ENCODE measurements around the gene PPARA.
"Not testable (repeated sequence)": the region's sequence is repeated elsewhere in the genome, so short reads cannot be mapped to it uniquely, and the experiment has no call there.

Gene PPARA

DNA sequence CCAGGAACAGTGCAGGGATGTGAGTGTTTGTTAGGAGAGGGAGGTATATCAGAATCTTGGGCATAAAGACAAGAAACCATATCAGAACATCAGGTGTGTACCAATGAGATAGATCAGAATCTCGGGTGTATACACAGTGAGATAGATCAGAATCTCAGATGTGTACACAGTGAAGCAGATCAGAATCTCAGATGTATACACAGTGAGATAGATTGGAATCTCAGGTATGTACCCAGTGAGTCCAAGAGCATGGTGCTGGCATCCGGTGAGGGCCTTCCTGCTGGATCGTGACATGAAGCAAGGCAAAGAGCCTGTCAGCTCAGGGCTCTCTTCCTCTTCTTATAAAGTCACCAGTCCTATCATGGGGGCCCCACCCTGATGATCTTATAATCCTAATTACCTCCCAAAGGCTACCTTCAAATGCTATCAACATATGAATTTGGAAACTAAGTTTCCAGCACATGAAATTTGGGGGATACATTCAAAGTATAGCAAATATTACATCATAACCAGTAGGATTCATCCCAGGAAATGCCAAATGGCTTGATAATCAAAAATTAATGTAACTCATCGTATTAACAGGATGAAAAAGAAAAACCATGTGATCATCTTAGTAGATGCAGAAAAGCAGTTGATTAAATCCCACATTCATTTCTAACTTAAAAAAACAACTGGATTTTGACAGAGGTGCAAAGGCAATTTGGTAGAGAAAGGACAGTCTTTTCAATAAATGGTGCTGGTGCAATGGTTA, 28.6 kb downstream of the PPARA start:
- no peak for DNase-seq

DNA sequence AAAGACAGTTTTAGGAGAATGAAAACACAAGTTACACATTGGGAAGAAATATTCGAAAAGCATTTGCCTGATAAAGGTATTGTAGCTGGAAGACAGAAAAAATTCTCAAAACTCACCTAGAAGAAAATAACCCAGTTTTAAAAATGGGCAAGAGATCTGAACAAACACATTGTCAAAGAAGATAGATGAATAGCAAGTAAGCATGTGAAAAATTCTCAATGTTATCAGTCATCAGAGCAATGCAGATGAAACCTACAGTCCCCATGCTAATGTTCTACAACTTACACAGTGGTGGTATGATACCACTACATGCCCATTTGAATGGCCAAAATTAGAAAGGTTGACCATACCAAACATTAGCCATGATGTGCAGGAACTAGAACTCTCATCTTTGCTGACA, 29.4 kb downstream of the PPARA start:
- DNase-seq = no peak

DNA sequence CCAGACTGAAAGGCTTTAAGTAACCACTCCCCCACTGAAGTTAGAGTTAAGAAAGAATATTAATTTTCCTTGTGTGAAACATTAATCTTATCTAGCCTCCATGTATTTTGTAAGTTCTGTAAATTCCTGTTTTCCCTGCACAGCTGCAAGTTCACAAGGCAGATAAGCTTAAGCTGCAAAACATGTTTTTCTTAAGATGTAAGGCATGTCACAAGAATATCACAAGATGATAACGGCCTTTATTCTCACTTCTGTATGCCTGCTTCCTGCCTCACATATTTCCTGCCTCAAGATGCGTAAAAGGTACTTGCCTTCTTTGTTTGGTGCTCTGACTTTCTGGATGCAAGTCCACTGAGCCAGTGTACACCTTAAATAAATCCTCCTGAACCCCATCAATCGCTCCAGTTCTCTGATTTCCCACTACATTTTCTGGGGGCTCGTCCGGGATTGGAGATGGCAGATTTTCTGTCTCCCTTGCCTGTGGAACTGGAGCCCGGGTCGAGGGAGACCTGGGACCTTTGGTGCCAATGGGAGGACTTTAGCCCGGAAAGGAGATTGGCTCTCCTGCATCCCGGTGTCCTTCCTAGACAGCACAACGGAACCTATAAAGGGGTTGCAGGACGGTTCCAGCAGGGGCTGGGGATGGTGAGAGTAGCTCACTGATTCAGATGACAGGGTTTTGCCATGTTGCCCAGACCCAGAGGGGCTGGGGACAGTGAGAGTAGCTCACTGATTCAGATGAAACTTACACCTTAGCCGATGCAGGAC, 30.2 kb downstream of the PPARA start:
- DNase-seq = no peak

DNA sequence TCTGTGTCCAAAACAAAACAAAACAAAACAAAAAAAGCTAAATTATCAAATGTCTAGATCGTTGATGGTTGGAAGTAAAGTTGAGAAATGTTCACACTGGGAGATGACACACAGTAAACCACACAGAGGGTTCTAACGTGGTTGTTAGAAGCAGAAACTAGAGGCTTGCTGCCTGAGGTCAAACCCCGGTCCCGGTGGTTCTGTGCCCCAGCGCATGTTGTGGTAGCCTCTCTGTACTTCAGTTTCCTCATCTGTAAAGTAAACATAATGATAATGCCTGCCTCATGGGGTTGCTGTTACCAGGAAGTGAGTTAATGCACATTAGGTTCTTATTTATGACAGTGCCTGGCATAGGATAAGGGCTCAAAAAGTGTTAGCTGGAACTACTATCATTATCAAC, 33.4 kb downstream of the PPARA start:
- no peak for DNase-seq

DNA sequence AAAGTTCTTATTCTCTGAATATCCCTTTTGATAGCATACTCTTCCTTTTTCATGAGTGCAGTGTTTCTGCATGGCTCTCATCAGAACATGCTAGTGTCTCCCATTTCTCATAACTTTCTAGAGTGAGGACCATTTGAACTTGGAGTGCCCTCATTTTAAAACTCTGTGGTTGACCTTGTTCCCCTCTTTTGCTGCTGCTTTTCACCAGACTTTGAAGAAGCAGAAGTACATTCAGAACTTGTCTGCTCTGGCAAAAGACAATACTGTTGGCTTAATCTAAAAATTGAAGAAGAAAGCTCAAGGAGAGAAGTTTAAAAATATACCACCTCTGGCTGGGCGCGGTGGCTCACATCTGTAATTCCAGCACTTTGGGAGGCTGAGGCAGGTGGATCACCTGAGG, 35.0 kb downstream of the PPARA start:
- no peak for DNase-seq

DNA sequence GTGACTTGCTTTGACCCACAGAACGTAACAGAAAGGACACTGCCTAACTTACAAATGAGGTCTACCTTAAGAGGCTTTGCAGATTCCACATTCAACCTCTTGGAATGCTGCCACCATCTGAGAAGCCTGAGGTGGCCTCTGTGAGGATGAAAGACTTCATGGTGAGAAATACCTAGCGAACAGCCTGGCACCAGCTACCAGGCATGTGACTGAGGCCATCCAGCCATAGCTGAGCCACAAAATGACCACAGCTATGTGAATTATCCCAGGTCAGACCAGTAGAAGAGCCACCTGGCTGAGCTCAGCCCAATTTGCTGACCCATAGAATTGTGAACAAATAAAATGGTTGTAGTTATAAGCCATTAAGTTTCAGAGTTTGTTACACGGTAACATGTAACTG, 37.5 kb downstream of the PPARA start:
- DNase-seq = no peak

DNA sequence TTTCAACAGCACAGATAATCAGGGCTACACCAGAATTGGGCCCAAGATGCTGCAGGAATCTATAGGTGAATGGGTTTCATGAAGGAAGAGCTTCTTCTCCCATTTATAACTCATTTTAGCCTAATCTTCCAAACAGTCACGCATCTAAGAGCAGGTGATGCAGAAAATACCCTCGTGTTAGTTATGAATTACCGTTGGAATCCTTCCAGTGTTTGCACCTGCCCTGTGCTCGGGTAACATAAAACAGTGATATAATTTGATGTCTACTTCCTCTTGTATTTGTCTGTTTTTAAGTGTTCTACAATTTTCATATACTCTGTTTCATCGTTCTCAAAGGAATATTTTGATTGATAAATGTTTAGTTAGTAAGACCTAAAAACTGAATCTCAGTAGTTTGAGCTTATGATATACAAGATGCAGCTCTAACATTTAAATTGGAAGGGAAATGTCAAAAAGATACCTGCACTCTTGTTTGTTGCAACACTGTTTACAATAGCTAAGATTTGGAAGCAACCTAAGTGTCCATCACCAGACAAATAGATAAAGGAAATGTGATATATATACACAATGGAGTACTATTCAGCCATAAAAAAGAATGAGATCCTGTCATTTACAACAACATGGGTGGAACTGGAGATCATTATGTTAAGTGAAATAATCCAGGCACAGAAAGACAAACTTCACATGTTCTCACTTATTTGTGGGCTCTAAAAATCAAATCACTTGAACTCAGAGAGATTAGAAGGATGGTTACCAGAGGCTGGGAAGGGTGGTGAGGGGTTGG, 42.1 kb downstream of the PPARA start:
- DNase-seq = no peak

DNA sequence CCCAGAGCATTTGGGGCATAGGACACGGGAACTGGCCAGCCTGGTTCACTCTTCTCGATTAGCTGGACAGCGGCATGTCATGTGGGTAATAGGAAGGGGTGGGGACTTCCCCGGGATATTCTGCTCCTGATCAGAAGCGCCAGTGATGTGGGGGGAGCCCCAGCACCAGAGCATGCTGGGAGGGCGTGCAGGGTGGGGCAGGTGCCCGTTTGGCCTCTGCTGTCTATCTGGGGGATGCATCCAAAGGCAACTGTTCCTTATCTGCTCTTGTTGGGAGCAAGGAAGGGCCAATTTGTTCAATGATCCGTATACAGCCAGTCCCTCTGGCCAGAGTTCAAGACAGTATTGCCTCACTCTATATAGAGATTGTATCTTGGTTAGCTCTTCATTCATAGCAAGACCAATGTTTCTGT, 43.6 kb downstream of the PPARA start:
- DNase-seq = no peak

DNA sequence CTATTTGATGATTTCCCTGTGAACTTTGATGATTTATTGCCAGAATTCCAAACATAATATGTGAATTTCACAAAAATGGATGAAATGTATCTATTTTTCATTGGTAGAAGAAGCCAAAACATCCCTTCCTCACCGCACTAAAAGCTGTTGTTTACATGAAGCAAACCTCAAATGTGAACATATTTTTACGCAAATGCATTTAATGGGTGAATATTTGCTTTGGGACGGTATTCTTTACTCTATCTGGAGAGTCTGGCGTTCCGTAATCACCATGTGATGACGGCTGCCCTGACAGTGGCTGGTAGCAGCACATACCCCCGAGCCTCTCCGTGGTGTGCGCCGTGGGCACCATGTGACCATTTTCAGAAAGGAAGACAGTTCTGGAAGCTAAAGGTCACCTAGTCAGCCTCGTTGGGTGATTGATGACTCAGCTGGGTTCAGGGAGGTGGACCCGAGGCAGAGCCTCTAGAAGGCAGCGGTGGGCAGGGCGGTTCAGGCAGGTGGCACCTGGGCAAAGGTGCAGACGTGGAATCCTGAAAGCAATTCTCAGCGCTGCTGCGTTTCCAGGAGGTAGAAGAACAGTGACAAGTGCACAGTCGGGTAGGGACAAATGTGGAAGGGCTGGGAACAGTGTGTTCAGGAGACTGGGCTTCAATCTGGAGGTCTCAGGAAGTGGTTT, 45.3 kb downstream of the PPARA start:
- DNase-seq = no peak

DNA sequence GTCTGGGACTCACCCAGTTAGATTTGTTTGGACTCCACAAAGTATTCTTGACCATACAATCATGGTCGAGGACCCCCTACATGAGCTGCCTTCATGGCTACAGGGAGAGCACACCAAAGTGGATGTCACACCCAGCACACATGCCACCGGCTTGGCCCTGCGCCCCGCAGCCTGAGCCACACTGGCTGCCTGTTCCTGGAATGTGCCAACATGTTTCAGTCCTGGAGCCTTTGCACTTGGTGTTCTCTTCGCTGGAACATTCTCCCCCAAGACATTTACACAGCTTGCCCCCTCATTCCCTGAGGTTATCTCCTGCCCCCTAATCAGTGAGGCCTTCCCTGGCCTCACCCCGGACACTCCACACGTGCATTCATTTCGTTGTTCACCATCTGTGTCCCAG, 46.0 kb downstream of the PPARA start:
- DNase-seq = no peak

DNA sequence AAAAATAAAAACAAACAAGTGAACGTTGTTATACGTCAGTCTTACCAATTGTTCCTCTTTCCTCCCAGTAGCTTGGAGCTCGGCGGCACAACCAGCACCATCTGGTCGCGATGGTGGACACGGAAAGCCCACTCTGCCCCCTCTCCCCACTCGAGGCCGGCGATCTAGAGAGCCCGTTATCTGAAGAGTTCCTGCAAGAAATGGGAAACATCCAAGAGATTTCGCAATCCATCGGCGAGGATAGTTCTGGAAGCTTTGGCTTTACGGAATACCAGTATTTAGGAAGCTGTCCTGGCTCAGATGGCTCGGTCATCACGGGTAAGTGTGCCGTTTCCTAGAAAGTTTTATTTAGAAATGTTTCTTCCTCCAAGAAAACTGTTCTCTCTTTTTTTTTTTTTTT, 47.9 kb downstream of the PPARA start:
- DNase-seq = no peak

DNA sequence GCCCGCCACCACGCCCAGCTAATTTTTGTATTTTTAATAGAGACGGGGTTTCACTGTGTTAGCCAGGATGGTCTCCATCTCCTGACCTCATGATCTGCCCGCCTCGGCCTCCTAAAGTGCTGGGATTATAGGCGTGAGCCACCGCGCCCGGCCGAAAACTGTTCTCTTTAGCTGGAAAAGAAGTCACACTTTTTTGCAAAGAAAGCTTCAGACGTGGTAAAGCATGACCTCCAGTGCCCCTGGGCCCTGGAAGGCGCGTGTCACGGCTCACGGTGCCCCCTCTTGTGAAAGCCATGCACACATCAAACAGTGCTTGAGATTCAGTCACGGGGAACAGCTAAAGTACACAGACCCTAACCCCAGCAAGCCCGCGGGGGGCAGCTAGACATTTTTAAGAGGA, 48.5 kb downstream of the PPARA start:
- DNase-seq = not testable (repeated sequence)

DNA sequence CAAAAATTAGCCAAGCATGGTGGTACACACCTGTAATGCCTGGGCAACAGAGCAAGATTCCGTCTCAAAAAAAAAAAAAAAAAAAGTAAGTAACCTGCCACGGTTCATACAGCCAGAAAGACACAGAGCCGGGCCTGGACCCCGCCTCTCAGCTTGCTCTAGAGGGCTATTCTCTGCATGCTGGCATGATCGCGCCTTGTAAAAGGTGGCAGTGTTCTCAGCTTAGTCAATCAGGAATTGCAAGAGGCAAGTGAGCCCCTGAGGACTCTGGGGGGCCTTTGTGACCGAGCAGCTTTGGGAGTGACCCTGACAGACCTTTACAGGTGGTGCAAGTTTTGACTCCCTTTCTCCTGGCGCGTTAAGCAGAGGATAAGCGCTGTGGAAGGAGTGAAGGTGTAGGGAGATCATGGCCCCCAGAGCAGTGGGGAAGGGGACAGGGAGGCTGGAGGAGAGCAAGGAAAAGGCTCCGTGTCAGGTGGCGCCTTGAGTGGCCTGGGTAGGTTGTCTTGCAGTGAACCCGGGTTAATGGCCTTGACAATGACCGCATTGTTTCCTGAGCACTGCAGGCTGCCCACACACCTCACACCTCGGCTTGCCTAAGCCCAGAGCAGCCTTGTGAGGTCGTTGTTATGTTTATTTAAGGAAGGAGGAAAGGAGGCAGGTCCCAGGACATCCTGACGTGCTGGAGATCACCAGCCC, 50.9 kb downstream of the PPARA start:
- DNase-seq = no peak

DNA sequence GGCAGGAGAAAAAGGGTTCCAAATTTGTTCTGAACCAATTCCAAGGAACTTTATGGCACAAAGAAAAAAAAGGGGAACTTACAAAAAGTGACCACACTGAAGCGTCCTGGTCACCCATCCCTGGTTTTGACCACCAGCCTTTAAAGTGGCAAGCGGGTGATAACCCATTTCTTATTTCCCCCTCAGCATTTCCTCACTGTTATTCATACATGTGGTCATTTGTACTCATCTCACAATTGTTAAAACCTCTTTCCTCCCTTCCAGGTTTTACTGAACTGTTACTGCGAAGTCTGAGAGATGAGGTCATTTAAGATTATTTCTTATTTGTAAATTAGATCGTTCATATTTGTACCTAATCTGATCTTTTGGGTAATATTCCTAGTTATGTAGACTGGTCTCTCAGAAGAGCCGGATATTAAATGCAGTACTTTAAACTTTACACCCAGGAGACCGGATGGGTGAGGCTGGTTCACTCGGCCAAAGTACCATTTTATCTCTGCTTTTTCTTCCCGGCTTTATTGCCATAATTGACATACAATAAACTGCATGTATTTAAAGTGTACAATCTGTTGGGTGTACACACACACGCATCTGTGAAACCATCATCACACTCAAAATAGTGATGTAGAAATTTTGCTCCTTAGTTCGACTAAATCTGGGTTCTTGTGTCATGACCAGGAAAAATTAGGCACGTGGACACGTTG, 52.7 kb downstream of the PPARA start:
- no peak for DNase-seq

DNA sequence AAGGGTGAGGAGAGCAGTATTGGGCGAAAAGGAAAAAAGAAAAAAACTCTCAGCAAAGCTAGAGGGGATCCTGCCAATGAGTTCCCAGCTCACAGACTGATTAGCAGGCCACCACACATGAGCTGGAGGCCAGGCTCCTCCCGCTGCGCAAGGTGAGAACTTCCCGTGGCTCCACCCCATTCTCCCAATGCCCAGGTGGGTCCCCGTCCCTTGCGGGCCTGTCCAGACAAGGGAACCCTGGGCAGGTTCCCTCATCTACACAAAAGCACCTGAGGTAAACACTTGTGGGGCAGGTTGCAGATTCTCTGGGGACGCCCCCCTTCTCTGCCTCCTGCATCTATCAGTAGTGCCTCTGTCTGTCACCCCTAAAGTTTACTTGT, 53.3 kb downstream of the PPARA start:
- no peak for DNase-seq

DNA sequence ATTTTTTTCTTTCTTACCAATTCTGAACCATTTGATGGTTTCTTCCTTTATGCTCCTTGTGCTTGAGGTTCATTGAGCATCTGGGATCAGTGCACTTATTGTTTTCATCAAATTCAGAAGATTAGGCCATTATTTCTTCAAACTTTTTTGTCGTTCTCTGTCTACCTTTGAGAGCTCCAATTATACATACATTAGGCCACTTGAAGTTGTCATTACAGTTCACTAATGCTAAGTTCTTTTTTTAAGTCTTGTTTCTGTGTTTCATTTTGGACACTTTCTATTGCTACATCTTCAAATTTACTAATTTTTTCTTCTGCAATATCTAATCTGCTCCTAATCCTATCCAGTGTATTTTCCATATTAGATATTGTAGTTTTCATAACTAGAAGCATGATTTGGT, 58.9 kb downstream of the PPARA start:
- no peak for DNase-seq

DNA sequence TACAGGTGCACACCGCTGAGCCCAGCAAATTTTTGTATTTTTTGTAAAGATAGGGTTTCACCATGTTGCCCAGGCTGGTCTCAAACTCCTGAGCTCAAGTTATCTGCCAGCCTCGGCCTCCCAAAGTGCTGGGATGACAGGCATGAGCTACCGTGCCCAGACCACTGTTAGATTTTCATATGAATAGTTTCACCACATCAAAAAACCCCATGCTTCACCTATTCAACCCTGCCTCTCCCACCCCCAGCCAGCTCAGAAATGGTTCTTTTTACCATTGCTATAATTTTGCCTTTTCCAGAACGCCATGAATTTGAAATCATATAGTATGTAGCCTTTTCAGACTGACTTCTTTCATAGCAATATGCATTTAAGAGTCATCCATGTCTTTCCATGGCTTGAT, 61.9 kb downstream of the PPARA start:
- no peak for DNase-seq

DNA sequence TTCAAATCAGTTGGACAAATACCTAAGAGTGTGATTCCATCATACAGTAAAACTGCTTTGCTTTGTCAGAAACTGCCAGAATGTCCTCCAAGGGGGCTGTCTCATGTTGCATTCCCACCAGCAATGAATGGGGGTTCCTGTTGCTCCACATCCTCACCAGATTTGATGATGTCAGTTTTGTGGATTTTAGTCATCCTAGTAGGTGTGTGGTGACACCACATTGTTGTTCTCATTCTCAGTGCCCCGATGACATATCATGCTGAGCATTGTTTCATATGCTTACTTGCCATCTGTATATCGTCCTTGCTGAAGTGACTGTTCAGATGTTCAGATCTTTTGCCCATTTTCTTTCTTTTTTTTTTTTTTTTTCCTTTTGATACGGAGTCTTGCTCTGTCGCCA, 62.7 kb downstream of the PPARA start:
- DNase-seq = no peak

DNA sequence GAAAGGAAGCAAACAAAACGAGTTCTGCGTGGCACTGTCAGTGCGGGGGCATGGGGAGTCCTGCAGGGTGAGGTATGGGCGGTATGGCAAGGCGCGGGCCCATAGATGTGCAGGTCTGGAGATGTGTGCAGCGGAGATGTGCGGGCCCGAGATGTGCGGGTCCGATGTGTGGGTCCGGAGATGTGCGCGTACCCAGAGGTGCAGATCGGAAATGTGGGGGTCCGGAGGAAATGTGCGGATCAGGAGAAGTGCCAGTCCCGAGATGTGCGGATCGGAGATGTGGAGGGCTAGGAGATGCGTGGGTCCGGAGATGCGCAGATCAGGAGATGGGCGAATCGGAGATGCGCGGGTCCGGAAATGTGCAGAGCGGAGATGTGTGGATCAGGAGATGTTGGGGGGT, 63.8 kb downstream of the PPARA start:
- no peak for DNase-seq

DNA sequence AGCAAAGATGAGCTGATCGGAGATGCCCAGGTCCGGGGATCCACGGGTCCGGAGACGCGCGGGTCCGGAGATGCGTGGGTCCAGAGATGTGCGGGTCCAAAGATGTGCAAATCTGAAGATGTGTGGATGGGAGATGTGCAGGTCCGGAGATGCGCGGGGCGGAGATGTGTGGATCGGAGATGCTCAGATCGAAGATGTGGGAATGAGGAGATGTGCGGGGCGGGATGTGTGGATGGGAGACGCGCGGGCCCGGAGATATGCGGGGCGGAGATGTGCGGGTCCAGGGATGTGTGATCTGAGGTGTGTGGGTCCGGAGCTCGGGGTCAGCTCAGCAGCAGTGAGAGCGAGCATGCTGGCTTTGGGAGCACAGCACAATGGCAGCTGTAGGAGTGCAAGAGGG, 64.3 kb downstream of the PPARA start:
- no peak for DNase-seq

DNA sequence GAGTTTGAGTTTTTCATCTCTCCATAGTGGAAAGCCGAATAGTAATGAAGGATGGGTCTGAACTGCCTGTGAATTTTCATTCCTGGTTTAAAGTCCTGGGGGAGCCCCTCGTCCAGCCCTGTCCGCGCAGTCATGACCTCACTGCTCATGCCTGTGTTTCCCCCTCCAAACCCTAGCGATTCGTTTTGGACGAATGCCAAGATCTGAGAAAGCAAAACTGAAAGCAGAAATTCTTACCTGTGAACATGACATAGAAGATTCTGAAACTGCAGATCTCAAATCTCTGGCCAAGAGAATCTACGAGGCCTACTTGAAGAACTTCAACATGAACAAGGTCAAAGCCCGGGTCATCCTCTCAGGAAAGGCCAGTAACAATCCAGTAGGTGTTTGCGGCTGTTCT, 69.3 kb downstream of the PPARA start:
- DNase-seq = no peak

DNA sequence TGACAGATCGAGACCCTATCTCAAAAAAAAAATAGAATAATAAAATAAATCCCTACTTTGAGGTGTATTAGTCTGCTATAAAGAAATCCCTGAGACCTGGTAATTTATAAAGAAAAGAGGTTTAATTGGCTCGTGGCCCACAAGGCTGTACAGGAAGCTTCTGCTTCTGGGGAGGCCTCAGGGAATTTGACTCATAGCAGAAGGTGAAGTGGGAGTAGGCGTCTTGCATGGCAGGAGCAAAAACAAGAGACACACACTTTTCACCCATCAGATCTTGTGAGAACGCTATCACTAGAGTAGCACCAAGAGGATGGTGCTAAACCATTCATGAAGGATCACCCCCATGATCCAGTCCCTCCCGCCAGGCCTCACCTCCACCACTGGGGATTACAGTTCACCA, 70.6 kb downstream of the PPARA start:
- no peak for DNase-seq

Measured in bone marrow (tissue), 2 donors.